H1 (cell line): ENCODE data around the gene FDXACB1. TPM values are rescaled to one million over a fixed set of nuclear protein-coding genes. Genes with fewer than 3 reads are reported as not detected.
A peak's percentile ranks its signal among the peaks of the same experiment; 100 is the strongest.

Source experiments
- CTCF ChIA-PET: fragments of 300-600 bp; sonication (Branson Sonifier 250); formaldehyde crosslinking; loops from one replicate; lab custom pipeline; 2021; ENCODE audit not compliant: partially characterized antibody; lab: Charles Lee
- POLR2A ChIA-PET: fragments of 300-600 bp; sonication (Branson Sonifier 250); formaldehyde crosslinking; loops from one replicate; lab custom pipeline; 2021; ENCODE audit warnings: inconsistent platforms; ENCODE audit not compliant: partially characterized antibody; lab: Charles Lee
- DNase-seq, 2 experiments: peaks; one replicate each; pipeline versions ENCODE4 v3.0.0 to v3.0.0-alpha.2; 2010 to 2022; ENCODE audit warnings: low spot score in 2 of 2, low read depth in 1 of 2, mixed read lengths in 1 of 2
- FAIRE-seq: peaks from 2 replicates; lab custom pipeline; 2011; peaks lifted over from hg19 to GRCh38; lab: Jason Lieb, UNC
- H2AFZ ChIP-seq: 2 replicates; pipeline ENCODE4 v1.8.1; 2012; ENCODE audit warnings: low read length, inconsistent platforms
- H2AK5ac ChIP-seq: 2 replicates; pipeline ENCODE4 v1.6.1; 2013; ENCODE audit warnings: low read depth, low read length
- H2BK120ac ChIP-seq: replicated peaks from 2 replicates; pipeline ENCODE3; 2013; ENCODE audit warnings: low read depth, low read length, inconsistent platforms
- H2BK12ac ChIP-seq: 2 replicates; pipeline ENCODE4 v1.6.1; 2013; ENCODE audit warnings: low read depth, low read length
- H2BK15ac ChIP-seq: 2 replicates; pipeline ENCODE4 v1.6.1; 2013; ENCODE audit warnings: low read length
- H2BK20ac ChIP-seq: 2 replicates; pipeline ENCODE4 v1.6.1; 2013; ENCODE audit warnings: low read length
- H2BK5ac ChIP-seq: 2 replicates; pipeline ENCODE4 v1.6.1; 2013; ENCODE audit warnings: low read depth, low read length
- H3K14ac ChIP-seq: 2 replicates; pipeline ENCODE4 v1.6.1; 2013; ENCODE audit warnings: inconsistent platforms; ENCODE audit not compliant: insufficient read length
- H3K18ac ChIP-seq: 2 replicates; pipeline ENCODE4 v1.6.1; 2013; ENCODE audit warnings: low read length; ENCODE audit errors: extremely low read depth
- H3K23ac ChIP-seq: 2 replicates; pipeline ENCODE4 v1.6.1; 2013; ENCODE audit warnings: inconsistent platforms; ENCODE audit not compliant: insufficient read length
- H3K23me2 ChIP-seq: 2 replicates; pipeline ENCODE4 v1.6.1; 2013; ENCODE audit warnings: low read depth, low read length
- H3K27ac ChIP-seq: 2 replicates; pipeline ENCODE4 v1.6.1; 2011; ENCODE audit warnings: low read depth, low read length, inconsistent platforms
- H3K27me3 ChIP-seq, 4 experiments: replicated peaks in 1 of 4; 1 replicate in 1 of 4; 2 replicates in 3 of 4; pipeline versions ENCODE4 v1.6.1 to v1.8.1; 2011 to 2013; ENCODE audit warnings: low read length in 3 of 4, mild to moderate bottlenecking in 3 of 4, inconsistent platforms in 2 of 4, mixed read lengths in 2 of 4, moderate library complexity in 1 of 4; ENCODE audit not compliant: control insufficient read depth in 3 of 4, insufficient read depth in 3 of 4; ENCODE audit errors: extremely low read depth in 1 of 4
- H3K36me3 ChIP-seq, 4 experiments: 2 replicates each; pipeline versions ENCODE4 v1.6.1 to v1.8.1; 2011 to 2013; ENCODE audit warnings: mild to moderate bottlenecking in 4 of 4, low read length in 3 of 4, moderate library complexity in 2 of 4, control low read depth in 1 of 4, inconsistent platforms in 1 of 4; ENCODE audit not compliant: insufficient read depth in 4 of 4, control insufficient read depth in 2 of 4
- H3K4ac ChIP-seq: replicated peaks from 2 replicates; pipeline ENCODE3; 2013; ENCODE audit warnings: low read length, low read depth, mixed read lengths, inconsistent platforms; ENCODE audit not compliant: insufficient read length
- H3K4me1 ChIP-seq, 4 experiments: replicated peaks in 1 of 4; 1 replicate in 1 of 4; 2 replicates in 3 of 4; pipeline versions ENCODE4 v1.6.1 to v1.8.1; 2011 to 2013; ENCODE audit warnings: low read length in 3 of 4, inconsistent platforms in 2 of 4, mixed read lengths in 1 of 4; ENCODE audit not compliant: insufficient read depth in 4 of 4, control insufficient read depth in 3 of 4
- H3K4me2 ChIP-seq, 2 experiments: 2 replicates each; pipeline versions ENCODE4 v1.6.1 to v1.8.1; 2011 to 2013; ENCODE audit warnings: low read depth in 2 of 2, low read length in 2 of 2, control low read depth in 1 of 2, inconsistent platforms in 1 of 2, mild to moderate bottlenecking in 1 of 2; ENCODE audit not compliant: insufficient read depth in 1 of 2
- H3K4me3 ChIP-seq, 4 experiments: fragments of 200-600, 300-600 bp in 1 of 4; sonication (generic), shearing (Covaris generic), sonication (Bioruptor Twin) in 1 of 4; 2 replicates each; pipeline versions ENCODE4 v1.5.1 to v1.8.1; 2011 to 2016; ENCODE audit warnings: low read length in 4 of 4, low read depth in 3 of 4, control low read depth in 2 of 4, inconsistent platforms in 2 of 4, mild to moderate bottlenecking in 2 of 4, mixed read lengths in 1 of 4, moderate library complexity in 1 of 4; ENCODE audit not compliant: insufficient read depth in 2 of 4; ENCODE audit errors: extremely low read depth in 1 of 4
- H3K56ac ChIP-seq: replicated peaks from 2 replicates; pipeline ENCODE3; 2013; ENCODE audit warnings: low read depth, mild to moderate bottlenecking, mixed read lengths, low read length, inconsistent platforms; ENCODE audit not compliant: insufficient read length
- H3K79me1 ChIP-seq: 2 replicates; pipeline ENCODE4 v1.6.1; 2013; ENCODE audit warnings: low read depth, low read length, control low read depth
- H3K79me2 ChIP-seq, 2 experiments: 2 replicates each; pipeline versions ENCODE4 v1.6.1 to v1.8.1; 2012 to 2013; ENCODE audit warnings: low read length in 2 of 2, mild to moderate bottlenecking in 2 of 2, inconsistent platforms in 1 of 2; ENCODE audit not compliant: insufficient read depth in 2 of 2, control insufficient read depth in 1 of 2
- H3K9ac ChIP-seq, 4 experiments: replicated peaks in 1 of 4; 1 replicate in 1 of 4; 2 replicates in 3 of 4; pipeline versions ENCODE4 v1.6.1 to v1.8.1; 2011 to 2013; ENCODE audit warnings: low read depth in 3 of 4, low read length in 3 of 4, control low read depth in 2 of 4, mild to moderate bottlenecking in 2 of 4, moderate library complexity in 2 of 4, inconsistent platforms in 1 of 4; ENCODE audit errors: extremely low read depth in 1 of 4
- H3K9me3 ChIP-seq, 2 experiments: 2 replicates each; pipeline versions ENCODE4 v1.6.1 to v1.8.1; 2012 to 2013; ENCODE audit warnings: mild to moderate bottlenecking in 2 of 2, moderate library complexity in 2 of 2, control low read depth in 1 of 2, inconsistent platforms in 1 of 2, low read depth in 1 of 2, low read length in 1 of 2, mixed read lengths in 1 of 2; ENCODE audit not compliant: insufficient read depth in 2 of 2
- H4K20me1 ChIP-seq, 2 experiments: replicated peaks in 1 of 2; 2 replicates each; pipeline versions ENCODE3 to v1.8.1; 2011 to 2013; ENCODE audit warnings: inconsistent platforms in 2 of 2, low read length in 2 of 2, mild to moderate bottlenecking in 1 of 2; ENCODE audit not compliant: insufficient read depth in 2 of 2, control insufficient read depth in 1 of 2
- H4K5ac ChIP-seq: 2 replicates; pipeline ENCODE4 v1.6.1; 2013; ENCODE audit warnings: low read length, low read depth, mixed read lengths, inconsistent platforms; ENCODE audit not compliant: insufficient read length
- H4K8ac ChIP-seq: 2 replicates; pipeline ENCODE4 v1.8.0; 2013; ENCODE audit warnings: mild to moderate bottlenecking, moderate library complexity, low read length, inconsistent platforms; ENCODE audit not compliant: insufficient read depth; ENCODE audit errors: extremely low read depth
- H4K91ac ChIP-seq: replicated peaks from 2 replicates; pipeline ENCODE3; 2013; ENCODE audit warnings: low read length, mixed read lengths, inconsistent platforms; ENCODE audit not compliant: insufficient read length
- BCL11A ChIP-seq, 2 experiments: IDR thresholded peaks; one replicate each; pipeline ENCODE4 v1.6.1; 2011; ENCODE audit warnings: low read depth in 2 of 2, low read length in 2 of 2, mild to moderate bottlenecking in 2 of 2
- BRCA1 ChIP-seq: IDR thresholded peaks from 2 replicates; pipeline ENCODE4 v1.6.1; 2012; ENCODE audit warnings: low read depth, low read length, improper control_type of control experiment
- CHD1 ChIP-seq: IDR thresholded peaks from 2 replicates; pipeline ENCODE4 v1.6.1; 2012; ENCODE audit warnings: low read depth, low read length, improper control_type of control experiment
- CTBP2 ChIP-seq: IDR thresholded peaks from 2 replicates; pipeline ENCODE4 v1.7.0; 2011; ENCODE audit warnings: borderline replicate concordance, mild to moderate bottlenecking, moderate library complexity, mixed read lengths, low read length; ENCODE audit not compliant: insufficient read depth, insufficient read length
- GTF2F1 ChIP-seq: IDR thresholded peaks from 2 replicates; pipeline ENCODE4 v1.6.1; 2012; ENCODE audit warnings: low read depth, low read length, improper control_type of control experiment, borderline replicate concordance
- JUND ChIP-seq: IDR thresholded peaks from 2 replicates; pipeline ENCODE4 v1.6.1; 2011; ENCODE audit warnings: mild to moderate bottlenecking, improper control_type of control experiment, low read length
- SIN3A ChIP-seq, 2 experiments: IDR thresholded peaks in 1 of 2; conservative IDR thresholded peaks in 1 of 2; 2 replicates each; pipeline ENCODE4 v1.6.1; 2011 to 2012; ENCODE audit warnings: low read length in 2 of 2, improper control_type of control experiment in 1 of 2, low read depth in 1 of 2, mild to moderate bottlenecking in 1 of 2
- SP1 ChIP-seq: IDR thresholded peaks from 2 replicates; pipeline ENCODE4 v1.6.1; 2011; ENCODE audit warnings: low read depth, low read length
- SUZ12 ChIP-seq: fragments of 200-600 bp; sonication (generic); IDR thresholded peaks from 2 replicates; pipeline ENCODE4 v1.6.1; 2012; ENCODE audit warnings: mild to moderate bottlenecking, inconsistent platforms, low read length, moderate library complexity, mixed read lengths
- TBP ChIP-seq: IDR thresholded peaks from 2 replicates; pipeline ENCODE4 v1.6.1; 2011; ENCODE audit warnings: low read depth, low read length, improper control_type of control experiment
- YY1 ChIP-seq: IDR thresholded peaks from 2 replicates; pipeline ENCODE4 v1.6.1; 2011; ENCODE audit warnings: low read depth, mild to moderate bottlenecking, low read length
- WGBS, 2 experiments: shearing (Covaris generic) in 1 of 2; methylation state at CpG; one replicate each; pipeline versions ENCODE4 v1.1.6 to v1.1.7; 2013 to 2015; ENCODE audit warnings: low lambda C conversion rate in 2 of 2, mixed read lengths in 2 of 2, inconsistent platforms in 1 of 2, low coverage in 1 of 2, missing lambda C conversion rate in 1 of 2; ENCODE audit not compliant: insufficient replicate concordance in 2 of 2, insufficient coverage in 1 of 2, insufficient read length in 1 of 2; ENCODE audit errors: extremely low coverage in 1 of 2, missing lambda C conversion rate in 1 of 2; 5-methylcytosine and 5-hydroxymethylcytosine counted together
- polyA plus RNA-seq, 7 experiments: library from polyadenylated mRNA; depleted of rRNA in 3 of 7; stranded (reverse) in 5 of 7; unstranded in 2 of 7; fragments of >200 nt in 5 of 7; fragments of 200-250 nt in 2 of 7; gene quantifications; 1 replicate in 5 of 7; 2 replicates in 1 of 7; 4 replicates in 1 of 7; pipeline versions ENCODE4 v1.2.1 to v1.2.3, GENCODE V29; 2011 to 2013; ENCODE audit warnings: missing spikeins in 2 of 7, mixed read lengths in 2 of 7
- total RNA-seq: library from RNA; stranded (reverse); fragmentation: NEBNext Ultra II Directional; extraction: Animal tissue kit (Norgen Biotek cat#: 25700); gene quantifications from 2 replicates; pipeline ENCODE4 v1.2.1, GENCODE V29; 2021
- TF ChIP-seq, protein P1 (sequence below): IDR thresholded peaks from 2 replicates; pipeline ENCODE4 v1.6.1; 2011; ENCODE audit warnings: low read length, improper control_type of control experiment
- TF ChIP-seq, protein P2 (sequence below): IDR thresholded peaks from 2 replicates; pipeline ENCODE4 v1.6.1; 2012; ENCODE audit warnings: inconsistent platforms

The FDXACB1 gene
- total and polyA plus RNA-seq, 2 of the 8 experiments (the other 6 are each of a cell fraction or from before 2014, with no cell fraction given): 1.4 to 2.3 TPM

DNA sequence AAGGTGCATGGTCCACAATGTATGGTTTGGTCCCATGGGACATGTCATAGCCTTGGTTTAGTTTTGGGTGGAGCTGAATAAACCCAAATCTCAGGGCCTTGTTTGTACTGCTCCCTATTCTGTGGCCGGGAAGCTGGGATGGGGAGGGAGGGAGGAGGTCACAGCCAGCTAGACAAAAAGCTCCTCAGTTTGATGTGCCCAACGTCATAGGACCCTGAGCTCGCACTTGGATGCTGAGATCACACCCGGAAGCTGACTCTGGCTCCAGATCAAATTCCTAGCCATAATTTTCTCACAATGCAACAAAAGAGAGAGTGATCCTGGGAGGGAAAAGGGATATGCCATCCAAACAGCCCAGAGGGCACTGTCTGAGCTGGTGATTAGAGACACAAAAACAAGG is 35.0 kb upstream of the FDXACB1 start:
- Histone ChIP-seq H3K4me2 (no peak overlapping the region), H3K4me3 (no peak overlapping the region), H4K91ac (peak overlapping the region; percentile 29), H3K27me3 (no peaks in the 10 kb centered on the region), H3K23ac (no peak overlapping the region), H3K4ac (no peak overlapping the region), H3K79me2 (no peaks in the 10 kb centered on the region), H3K36me3 (no peaks in the 10 kb centered on the region), H3K4me1 (peaks cover 3 to 19% (median 11%) of the 10 kb centered on the region in 4 experiments), H3K9me3 (no peaks in the 10 kb centered on the region), H3K14ac (no peak overlapping the region), H4K5ac (no peak overlapping the region), H3K9ac (no peak overlapping the region), H2BK5ac (no peak overlapping the region), H2BK12ac (peak overlapping the region; percentile 98; the same call in 1 of the 2 replicates), H3K79me1 (no peaks in the 10 kb centered on the region), H2AK5ac (no peak overlapping the region), H2BK20ac (peak overlapping the region; percentile 93; the same call in 1 of the 2 replicates), H3K18ac (no peak overlapping the region), H2BK120ac (no peak overlapping the region), H4K20me1 (no peaks in the 10 kb centered on the region), H2BK15ac (no peak overlapping the region), H2AFZ (no peak overlapping the region), H3K27ac (no peak overlapping the region), H3K56ac (no peak overlapping the region), H3K23me2 (peaks cover 4% of the 10 kb centered on the region; the same call in 1 of the 2 replicates), H4K8ac (no peak overlapping the region)
- POLR2A ChIA-PET: interaction anchor here (1.0 to 2.3 kb wide), 2 partner anchors 13 to 34 kb away, joined by 4 to 8 read pairs; no protein-coding TSS in a partner anchor
- DNase-seq (no peak), FAIRE-seq (no peak)
- 82% methylated on average over 4 of the region's 4 CpGs; no CpG with 5 or more reads in 1 of the 2 experiments for WGBS, 2 experiments
- CTCF ChIA-PET: interaction anchor here (0.7 to 3.5 kb wide), 11 partner anchors 10 to 200 kb away, joined by 3 to 23 read pairs (median 4); partner anchors contain the start of gene DIXDC1
- TF ChIP-seq, protein P1, sequence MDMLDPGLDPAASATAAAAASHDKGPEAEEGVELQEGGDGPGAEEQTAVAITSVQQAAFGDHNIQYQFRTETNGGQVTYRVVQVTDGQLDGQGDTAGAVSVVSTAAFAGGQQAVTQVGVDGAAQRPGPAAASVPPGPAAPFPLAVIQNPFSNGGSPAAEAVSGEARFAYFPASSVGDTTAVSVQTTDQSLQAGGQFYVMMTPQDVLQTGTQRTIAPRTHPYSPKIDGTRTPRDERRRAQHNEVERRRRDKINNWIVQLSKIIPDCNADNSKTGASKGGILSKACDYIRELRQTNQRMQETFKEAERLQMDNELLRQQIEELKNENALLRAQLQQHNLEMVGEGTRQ: no peak
- TF ChIP-seq GTF2F1: no peak
- no peak for TF ChIP-seq SP1
- no peak for TF ChIP-seq JUND
- no peak for TF ChIP-seq CHD1
- no peak for TF ChIP-seq TBP
- TF ChIP-seq YY1: no peak
- no peak for TF ChIP-seq BCL11A (IDR thresholded peaks at IDR 0.05; ENCODE audit: low read depth in 2 of 2, low read length in 2 of 2)
- no peak for TF ChIP-seq CTBP2
- TF ChIP-seq SUZ12: no peak
- TF ChIP-seq, protein P2, sequence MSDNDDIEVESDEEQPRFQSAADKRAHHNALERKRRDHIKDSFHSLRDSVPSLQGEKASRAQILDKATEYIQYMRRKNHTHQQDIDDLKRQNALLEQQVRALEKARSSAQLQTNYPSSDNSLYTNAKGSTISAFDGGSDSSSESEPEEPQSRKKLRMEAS: no peak
- no peak for TF ChIP-seq SIN3A (conservative IDR thresholded peaks at IDR 0.05 in 1 of 2, IDR thresholded peaks at IDR 0.05 in 1 of 2; ENCODE audit: low read depth in 1 of 2, low read length in 2 of 2)
- TF ChIP-seq BRCA1: no peak
